Mesenteric fat pad (tissue), 1 donor: Measurements from ENCODE around the gene ASPDH. TPM values are rescaled to one million over a fixed set of nuclear protein-coding genes. Genes with fewer than 3 reads are reported as not detected.

Source experiments
- DNase-seq: peaks from one replicate; pipeline ENCODE4 v3.0.0-alpha.2; 2020; ENCODE audit warnings: low spot score
- long read RNA-seq: library from polyadenylated mRNA; unstranded; transcript quantifications from one replicate; pipeline ENCODE4 v2.0.0, GENCODE V29; 2020
- total RNA-seq: library from RNA; stranded (reverse); fragmentation: NEBNext Ultra II Directional; extraction: Animal tissue kit (Norgen Biotek cat#: 25700); gene quantifications from one replicate; pipeline ENCODE4 v1.2.1, GENCODE V29; 2021
- donor health status: DM: yes; HTN: yes; CAD: no.

ASPDH gene
- total RNA-seq = not detected
- long read RNA-seq = 0 reads

DNA sequence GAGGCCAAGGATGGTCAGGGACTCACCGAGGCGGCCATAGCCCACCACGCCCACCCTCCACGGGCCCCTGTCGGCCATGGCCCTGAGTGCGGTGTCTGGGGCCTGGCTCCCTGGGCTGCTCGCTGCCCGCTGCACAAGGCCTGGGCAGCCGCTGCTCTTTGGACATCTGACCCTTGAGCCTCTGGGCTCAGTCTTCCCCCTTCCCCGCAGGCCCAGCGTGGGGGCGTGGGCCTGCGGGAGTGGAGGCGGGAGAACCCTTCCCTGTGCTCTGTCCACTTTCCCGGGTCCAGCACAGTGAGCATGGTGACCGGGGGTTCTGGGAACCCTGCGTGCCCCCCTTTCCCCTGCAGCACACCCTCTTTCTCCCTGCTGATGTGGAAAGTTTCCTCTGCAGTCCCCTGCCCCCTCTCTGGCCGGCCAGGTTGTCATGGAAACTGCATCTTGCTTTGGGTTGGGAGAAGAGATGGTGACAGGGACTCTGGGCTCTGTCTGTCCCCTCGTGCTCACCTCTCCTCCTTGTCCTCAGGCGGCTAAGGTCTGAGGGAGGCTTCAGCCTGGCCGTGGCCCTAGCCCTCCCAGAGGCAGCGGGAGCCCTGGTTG, at the start of gene ASPDH:
Gene ASPDH, minus strand, starts transcription at position 168 of the 600 bp plus-strand sequence. Its CDS starts 90 bp downstream, at position 78.
- no peak for DNase-seq

DNA sequence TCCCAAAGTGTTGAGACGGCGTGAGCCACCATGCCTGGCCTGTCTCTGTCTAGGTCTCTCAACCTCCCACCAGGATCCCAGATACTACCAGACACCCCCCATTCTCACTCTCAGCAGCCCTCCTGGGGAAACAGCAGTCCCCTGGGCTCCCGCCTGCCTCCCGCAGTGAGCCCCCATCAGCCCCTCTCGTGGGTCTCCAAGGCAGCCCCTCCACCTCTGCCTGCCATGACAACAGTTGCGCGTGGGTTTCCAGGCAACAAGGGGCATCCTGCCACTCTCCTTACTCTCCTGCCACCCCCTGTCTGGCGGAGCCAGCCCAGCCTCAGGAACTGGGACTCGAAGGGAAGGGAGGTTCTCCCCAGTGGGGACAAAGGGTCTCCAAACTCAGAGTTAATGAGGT, 49.3 kb upstream of the ASPDH start:
- DNase-seq = no peak

DNA sequence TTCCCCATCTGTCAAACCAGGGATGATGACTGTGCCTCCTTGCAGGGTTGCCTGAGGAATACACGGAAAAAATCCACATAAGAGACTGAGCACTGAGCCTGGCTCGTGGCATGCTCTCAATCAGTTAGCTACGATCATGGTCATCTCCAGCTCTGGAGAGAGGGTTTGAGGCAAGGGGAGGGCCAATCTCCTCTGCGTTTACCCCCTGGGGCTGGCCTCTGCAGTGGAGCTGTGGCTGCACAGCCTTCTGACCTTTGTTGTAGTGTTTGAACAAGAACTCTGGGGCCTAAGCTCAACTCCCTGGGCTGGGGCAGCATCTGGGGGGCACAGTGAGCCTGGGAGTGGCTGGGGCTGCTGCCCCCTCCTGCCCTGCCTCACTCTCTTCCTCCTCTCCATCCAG, 48.6 kb upstream of the ASPDH start:
- DNase-seq = no peak

DNA sequence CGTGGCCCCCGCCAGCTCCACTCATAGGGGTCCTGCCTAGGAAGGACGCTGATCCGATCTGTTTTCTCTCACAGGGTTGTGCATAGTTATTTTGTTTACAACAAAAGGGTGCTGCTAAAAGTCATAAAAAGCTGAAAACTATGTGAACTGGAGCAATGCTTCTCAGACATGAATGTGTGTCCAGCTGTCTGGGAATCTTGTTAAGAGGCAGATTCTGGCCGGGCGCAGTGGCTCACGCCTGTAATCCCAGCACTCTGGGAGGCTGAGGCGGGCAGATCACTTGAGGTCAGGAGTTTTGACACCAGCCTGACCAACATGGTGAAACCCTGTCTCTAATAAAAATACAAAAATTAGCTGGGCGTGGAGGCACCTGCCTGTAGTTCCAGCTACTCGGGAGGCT, 45.9 kb upstream of the ASPDH start:
- no peak for DNase-seq

DNA sequence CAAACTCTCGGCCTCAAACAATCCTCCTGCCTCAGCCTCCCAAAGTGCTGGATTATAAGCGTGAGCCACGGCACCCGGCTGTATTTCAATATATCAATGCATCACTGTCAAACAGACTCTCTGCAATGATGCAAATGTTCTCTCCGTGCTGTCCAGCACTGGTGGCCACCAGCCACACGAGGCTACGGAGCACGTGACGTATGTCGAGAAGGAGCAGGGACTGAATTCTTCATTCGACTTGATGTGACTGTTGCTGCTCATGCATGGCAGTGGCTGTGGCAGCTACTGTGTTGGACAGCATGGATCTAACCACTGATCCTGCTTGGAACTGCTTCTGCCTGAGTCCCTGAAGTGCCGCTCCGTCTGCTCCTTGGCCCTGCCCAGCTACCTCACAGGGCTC, 44.7 kb upstream of the ASPDH start:
- DNase-seq = no peak

DNA sequence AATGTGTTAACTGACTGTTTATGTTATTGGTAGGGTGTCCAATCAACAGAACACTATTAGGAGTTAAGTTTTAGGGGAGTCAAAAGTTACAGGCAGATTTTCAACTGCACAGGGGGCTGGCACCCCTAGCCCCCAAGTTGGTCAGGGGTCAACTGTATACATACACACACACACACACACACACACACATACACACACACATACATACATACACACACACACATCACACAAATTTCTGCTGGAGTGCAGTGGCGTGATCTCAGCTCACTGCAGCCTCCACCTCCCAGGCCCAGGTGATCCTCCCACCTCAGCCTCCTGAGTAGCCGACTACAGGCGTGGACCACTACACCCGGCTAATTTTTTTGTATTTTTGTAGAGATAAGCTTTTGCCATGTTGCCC, 44.3 kb upstream of the ASPDH start:
- DNase-seq = no peak

DNA sequence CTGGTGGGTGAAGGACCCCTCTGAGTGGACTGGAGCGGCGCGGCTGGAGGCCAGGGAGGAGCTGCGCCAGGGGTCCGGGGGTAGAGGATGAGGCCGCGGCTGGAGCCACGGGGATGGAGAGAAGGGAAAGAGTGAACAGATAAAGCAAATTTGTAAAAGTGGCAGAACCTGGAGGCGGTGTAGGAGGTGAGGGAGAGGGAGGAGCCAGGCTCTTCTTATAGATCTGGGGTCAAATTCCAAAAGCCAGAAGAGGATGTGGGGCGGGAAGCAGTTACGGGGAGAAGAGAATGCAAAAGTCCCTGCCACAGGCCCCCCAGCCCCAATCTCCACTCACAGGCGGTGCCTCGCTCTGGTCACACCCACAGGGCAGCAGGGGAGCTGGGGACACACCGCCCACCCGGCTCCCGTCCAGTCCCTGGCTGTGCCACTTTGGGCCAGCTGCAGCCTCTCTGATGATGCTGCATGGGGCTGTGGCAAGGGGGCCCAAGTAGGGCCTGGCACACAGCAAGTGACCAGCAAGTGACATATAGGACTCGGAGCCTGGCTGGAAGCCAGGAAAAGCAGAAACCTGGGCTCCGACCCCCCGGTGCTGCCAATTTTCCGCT, 43.4 kb upstream of the ASPDH start:
- no peak for DNase-seq

DNA sequence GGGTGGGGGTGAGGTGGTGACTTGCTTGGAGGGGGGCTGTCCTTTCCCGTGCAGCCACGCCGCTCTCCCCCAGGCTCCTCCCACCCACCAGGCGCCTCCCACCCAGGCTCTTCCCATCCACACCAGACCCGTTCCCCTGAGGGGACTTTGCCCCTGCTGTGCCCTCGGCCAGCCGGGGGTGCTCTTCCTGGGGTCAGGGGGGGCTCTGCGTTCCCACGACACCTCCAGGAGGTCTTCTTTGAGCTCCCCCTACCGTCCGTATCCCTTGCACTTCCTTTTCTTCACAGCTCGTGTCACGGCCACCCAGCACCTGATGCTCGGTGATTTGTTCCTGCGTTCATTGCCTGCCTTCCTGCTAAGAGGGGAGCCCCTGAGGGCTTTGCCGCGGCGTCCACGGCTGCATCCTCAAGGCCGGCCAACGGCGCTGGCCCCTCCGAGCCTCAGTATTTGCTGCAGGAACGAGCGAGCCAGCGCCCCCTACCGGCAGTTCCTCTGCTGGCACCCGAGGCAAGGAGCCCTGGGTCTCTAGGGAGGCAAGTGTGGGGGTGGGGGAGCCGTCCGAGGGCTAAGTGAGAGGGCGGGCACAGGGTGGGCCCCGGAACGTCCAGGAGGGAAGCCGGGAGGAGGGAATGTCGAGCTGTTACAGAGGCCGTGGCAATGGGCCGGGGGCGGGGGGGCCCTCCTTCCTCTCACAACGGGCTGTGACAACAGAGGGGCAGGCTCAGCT, 42.7 kb upstream of the ASPDH start:
- DNase-seq = no peak

DNA sequence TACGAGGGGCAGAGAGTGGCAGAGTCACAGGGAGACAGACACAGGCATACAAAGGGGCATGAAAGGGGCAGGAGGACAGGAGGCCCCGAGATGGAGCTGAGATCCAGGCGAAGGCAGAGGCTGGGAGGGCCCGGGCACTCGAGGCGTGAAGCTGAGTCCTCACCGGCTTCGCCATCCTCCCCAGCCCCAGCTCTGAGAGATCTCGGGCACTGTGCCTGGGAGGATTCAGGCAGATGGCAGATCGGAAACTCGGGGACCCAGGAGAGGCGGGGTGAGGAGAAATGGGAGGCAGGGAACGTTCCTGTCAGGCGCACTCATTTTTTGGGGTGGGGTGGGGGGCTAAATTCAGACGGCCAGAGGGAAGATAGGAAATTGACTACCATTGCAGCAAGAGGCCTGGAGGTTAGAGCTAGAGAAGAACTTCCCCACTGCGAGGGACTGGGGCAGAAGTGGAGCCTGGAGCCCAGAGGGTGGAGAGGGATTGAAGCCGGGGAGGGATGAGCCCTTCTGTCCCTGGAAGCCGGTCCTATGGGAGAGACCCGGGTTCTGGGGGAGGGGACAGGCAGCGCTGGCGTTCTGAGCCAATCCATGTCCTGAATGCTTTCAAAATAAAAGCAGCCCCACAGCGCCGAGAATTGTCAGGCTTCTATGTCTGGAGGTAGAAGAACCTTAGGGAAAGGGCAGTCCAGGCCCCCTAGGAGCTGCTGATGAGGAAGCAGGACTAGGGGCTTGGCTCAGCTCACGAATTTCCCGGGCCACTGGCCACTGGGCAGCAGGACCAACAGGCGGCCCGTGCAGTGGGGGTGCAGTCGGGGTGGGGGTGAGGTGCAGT, 42.0 kb upstream of the ASPDH start:
- DNase-seq = no peak

DNA sequence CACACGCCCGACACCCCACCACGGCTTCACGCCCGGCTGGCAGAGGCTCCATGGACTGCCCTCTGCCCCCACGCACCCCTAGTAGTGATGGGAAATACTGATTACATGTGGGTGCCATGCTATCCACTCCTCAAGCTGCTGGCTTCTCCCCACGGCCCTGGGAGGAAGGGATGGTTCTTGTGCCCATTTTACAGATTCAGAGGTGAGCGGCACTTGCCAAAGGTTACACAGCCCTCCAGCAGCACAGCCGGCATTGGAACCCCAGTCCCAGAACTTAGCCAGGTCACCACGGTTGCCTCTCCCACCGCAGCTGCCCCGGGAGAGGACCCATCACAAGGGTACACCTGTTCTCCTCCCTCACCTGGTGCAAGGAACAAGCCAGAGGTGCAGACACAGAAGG, 41.3 kb upstream of the ASPDH start:
- no peak for DNase-seq

DNA sequence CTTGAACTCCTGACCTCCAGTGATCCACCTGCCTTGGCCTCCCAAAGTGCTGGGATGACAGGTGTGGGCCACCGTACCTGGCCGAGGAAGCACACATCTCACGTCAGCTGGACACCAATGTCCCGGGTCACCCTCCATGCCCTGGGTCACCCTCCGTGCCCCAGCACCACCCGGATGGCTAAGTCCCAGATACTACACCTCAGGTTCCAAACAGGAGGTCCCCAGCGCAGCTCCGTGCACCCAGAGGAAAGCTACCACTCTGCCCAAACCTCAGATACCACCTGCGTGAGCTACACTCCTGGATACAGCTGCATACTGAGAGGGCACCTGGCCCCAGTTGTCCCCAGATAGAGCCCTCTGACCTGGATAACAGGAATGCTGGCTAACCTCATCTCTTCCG, 40.5 kb upstream of the ASPDH start:
- DNase-seq = no peak

DNA sequence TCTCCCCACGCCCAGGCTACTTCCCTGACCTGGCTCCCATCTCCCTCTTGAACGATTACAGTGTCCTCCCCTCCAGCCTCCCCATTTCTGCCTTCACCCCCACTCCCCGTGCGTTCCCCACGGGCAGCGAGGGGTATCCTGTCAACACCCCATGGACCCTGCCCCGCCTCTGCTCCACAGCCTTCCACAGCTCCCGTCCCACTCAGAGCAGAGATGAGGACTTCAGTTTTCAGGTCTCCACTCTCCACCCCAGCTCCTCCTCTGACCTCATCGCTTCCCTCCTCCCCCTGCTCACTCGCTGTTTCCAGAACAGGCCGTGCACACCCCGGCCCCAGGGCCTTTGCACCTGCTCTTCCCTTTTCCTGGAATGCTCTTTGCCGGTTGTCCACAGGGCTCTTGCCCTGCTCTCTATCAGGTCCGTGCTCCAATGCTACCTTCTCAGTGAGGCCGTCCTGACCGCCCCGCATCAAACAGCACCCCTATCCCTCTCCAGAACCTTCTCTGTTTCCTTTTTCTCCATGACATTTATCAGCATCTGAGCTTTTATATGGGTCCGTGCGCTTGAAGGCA, 39.5 kb upstream of the ASPDH start:
- DNase-seq = no peak

DNA sequence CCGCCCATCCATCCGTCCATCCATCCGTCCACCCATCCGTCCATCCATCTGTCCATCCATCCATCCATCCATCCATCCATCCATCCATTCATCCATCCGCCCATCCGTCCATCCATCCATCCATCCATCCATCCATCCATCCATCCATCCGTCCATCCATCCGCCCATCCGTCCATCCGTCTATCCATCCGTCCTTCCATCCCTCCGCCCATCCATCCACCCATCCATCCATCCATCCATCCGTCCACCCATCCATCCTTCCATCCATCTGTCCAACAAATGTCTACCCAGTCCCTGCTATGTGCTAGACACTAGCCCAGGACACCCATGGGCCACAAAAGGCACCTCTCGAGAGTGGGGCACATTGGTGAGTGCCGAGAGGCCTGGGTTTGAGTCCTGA, 38.8 kb upstream of the ASPDH start:
- DNase-seq = no peak

DNA sequence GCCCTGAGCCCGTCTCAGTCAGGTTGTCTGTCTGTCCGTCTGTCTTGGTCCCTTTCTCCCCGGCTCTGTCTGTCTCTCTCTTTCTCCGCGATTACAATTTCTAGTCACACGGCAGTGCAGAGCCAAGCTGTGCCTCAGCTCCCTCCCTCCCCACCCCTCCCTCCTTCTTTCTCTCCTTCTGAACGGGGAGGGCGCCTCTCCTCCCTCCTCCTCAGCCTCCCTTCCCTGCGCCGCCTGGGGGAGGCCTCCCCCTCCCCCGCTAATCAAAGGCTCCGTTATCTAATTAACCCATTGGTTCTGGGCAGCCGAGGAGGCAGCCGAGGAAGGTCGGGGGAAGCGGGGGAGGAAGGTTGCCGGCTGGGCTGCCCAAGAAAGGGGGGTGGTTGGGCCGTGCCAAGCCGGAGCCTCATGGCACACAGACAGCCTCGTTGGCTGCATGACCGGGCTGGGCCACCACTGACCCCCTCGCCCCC, 38.0 kb upstream of the ASPDH start:
- DNase-seq = no peak

DNA sequence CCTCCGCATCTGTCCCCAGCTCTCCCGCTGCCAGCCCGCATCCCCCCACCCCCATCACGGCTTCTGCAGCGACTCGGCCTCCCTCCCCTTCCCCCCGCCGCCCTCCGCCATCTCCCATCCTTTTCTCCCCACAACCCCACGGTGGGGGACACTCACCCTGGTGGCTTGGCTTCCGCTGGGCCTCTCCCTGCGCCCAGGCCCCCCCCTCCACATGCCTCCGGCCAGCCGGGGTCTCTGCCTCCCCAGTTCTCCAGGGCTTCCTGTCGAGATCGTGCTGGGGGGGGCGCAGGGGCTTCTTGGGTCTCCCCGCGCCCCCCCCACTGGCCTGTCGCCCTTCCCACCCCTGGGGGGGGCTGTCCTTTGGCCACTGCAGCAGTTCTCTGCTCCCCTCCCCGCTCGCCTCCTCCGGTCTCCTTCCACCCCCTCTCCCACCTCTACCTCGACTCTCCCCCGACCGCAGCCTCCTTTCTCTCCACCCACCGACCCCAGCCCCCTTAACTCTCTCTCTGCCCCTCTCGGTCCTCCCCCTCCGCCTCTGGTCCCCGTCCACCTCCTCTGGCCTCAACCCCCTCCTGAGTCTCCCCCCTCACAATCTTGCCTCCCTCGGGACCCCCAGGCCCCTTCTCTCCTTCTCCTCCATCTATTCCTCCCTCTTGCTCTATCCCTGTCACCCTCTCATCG, 37.5 kb upstream of the ASPDH start:
- DNase-seq = no peak

DNA sequence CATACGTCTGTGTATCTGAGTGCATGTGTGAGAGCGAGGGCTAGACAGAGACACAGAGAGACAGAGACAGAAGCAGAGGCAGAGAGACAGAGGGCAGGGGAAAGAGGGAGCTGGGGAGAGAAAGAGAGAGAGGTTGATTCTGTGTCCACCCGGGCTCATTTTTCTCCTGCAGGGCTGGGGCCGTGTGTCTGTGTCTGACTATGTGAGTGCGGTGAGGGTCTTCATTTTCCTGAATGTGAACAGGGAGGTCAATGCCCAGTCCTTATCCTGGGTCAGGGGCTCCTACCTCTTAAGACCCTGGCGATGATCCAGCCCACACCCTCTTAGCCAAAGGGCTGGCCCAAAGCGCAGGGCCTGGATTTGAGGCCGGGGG, 36.9 kb upstream of the ASPDH start:
- no peak for DNase-seq

DNA sequence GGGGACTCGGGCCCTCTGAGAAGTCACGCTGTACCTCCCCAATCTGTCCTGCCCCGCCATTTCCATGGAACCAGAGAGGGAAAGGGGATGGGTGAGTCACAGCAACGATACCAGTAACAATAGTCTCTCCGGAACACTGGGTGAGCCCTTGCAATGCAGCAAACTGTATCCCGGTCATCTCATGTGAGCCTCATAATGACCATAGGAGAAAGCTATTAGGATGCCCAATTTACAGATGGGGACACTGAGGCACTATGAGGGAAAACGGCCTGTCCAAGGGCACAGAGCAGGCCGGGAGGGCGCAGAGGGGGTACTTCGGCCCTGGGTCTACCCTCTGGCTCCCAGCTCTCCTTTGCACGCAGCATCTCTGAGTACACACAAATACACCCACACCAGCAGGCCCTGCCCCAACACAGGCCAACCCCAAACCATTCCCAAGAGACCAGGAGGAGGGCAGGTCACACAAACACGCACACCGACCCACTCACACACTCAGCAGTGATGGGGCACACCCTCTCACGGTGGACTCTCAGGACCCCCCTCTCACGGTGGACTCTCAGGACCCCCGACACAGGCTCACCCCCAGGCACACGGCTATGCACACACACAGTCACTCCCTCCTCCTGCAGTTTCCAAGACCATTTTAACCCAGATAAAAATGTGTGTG, 36.3 kb upstream of the ASPDH start:
- DNase-seq = no peak

DNA sequence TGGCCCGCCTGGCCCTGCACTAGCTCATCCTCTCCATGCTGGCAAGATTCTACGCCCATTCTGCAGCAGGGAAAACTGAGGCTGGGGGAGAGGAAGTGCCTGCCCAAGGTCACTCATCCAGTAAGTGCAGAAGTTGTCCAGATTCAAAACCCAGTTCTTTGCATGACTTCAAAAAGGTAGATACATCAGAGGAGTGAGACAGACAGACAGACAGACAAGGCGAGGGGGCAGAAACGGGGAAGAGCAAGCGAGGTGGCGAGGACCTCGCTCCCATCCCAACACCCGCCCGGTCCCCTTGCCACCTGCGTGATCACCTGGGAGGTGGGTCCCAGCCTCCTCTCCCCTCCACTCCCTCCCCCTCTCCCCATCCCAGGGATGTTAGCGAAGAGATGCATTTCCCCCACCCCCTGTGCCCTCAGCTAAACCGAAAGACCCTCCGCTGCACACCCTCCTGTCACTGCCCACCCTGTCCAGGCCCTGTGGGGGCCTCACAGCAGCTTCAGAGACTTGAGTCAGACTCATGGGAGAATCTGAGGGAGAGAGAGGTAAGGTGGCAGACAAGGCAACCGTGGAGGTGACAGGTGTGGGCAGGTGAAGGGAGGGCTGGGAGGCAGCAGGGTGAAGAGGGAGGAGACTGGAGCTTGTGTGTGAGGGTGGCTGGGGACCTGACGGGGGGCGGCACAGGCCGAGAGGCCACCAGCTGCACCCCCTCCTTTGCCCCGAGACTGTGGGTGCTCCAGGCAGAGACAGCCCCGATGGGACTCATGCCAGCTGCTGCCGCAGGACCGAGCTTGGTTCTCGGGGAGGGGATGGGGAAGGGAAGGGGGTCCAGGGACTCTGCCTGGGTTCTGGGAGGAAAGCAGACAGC, 35.6 kb upstream of the ASPDH start:
- DNase-seq = no peak
